ENCODE data around the gene PLEKHA7.

The PLEKHA7 gene

GRCh38 chr11:16992846-16993245 lies 21.4 kb downstream of the PLEKHA7 start:
- TF ChIP-seq ZC3H10 (CRISPR knock-in tag; IDR thresholded peaks at IDR 0.05) (no peak), OSR1 (CRISPR knock-in tag; IDR thresholded peaks at IDR 0.05) (no peak), CSRNP3 (CRISPR knock-in tag; IDR thresholded peaks at IDR 0.05) (no peak), ZNF70 (CRISPR knock-in tag; IDR thresholded peaks at IDR 0.05) (no peak), TOX (CRISPR knock-in tag; IDR thresholded peaks at IDR 0.05; ENCODE audit: borderline replicate concordance) (no peak), SNAI2 (CRISPR knock-in tag; IDR thresholded peaks at IDR 0.05) (no peak), ZNF8 (CRISPR knock-in tag; IDR thresholded peaks at IDR 0.05) (no peak), ARNTL (CRISPR knock-in tag; IDR thresholded peaks at IDR 0.05; ENCODE audit: borderline replicate concordance, low read depth) (no peak), PATZ1 (CRISPR knock-in tag; IDR thresholded peaks at IDR 0.05; ENCODE audit: borderline replicate concordance) (no peak), RARB (CRISPR knock-in tag; IDR thresholded peaks at IDR 0.05) (no peak), CSDC2 (CRISPR knock-in tag; IDR thresholded peaks at IDR 0.05) (no peak), GLIS3 (CRISPR knock-in tag; IDR thresholded peaks at IDR 0.05) (no peak), ISL1 (CRISPR knock-in tag; IDR thresholded peaks at IDR 0.05) (no peak), ZFP3 (CRISPR knock-in tag; IDR thresholded peaks at IDR 0.05) (no peak), ZNF565 (CRISPR knock-in tag; conservative IDR thresholded peaks at IDR 0.05; ENCODE audit: low read depth) (no peak), PPARA (CRISPR knock-in tag; IDR thresholded peaks at IDR 0.05; ENCODE audit: borderline replicate concordance) (no peak), TCF4 (CRISPR knock-in tag; IDR thresholded peaks at IDR 0.05; ENCODE audit: borderline replicate concordance) (no peak), BACH2 (CRISPR knock-in tag; IDR thresholded peaks at IDR 0.05; ENCODE audit: borderline replicate concordance) (no peak), CREB5 (CRISPR knock-in tag; IDR thresholded peaks at IDR 0.05; ENCODE audit: low read depth) (no peak)
- no peak for ATAC-seq

- ATAC-seq = no peak
- TF ChIP-seq CSDC2 (CRISPR knock-in tag; IDR thresholded peaks at IDR 0.05) = no peak
- TF ChIP-seq, protein P1, sequence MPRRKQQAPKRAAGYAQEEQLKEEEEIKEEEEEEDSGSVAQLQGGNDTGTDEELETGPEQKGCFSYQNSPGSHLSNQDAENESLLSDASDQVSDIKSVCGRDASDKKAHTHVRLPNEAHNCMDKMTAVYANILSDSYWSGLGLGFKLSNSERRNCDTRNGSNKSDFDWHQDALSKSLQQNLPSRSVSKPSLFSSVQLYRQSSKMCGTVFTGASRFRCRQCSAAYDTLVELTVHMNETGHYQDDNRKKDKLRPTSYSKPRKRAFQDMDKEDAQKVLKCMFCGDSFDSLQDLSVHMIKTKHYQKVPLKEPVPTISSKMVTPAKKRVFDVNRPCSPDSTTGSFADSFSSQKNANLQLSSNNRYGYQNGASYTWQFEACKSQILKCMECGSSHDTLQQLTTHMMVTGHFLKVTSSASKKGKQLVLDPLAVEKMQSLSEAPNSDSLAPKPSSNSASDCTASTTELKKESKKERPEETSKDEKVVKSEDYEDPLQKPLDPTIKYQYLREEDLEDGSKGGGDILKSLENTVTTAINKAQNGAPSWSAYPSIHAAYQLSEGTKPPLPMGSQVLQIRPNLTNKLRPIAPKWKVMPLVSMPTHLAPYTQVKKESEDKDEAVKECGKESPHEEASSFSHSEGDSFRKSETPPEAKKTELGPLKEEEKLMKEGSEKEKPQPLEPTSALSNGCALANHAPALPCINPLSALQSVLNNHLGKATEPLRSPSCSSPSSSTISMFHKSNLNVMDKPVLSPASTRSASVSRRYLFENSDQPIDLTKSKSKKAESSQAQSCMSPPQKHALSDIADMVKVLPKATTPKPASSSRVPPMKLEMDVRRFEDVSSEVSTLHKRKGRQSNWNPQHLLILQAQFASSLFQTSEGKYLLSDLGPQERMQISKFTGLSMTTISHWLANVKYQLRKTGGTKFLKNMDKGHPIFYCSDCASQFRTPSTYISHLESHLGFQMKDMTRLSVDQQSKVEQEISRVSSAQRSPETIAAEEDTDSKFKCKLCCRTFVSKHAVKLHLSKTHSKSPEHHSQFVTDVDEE (CRISPR knock-in tag; IDR thresholded peaks at IDR 0.05) = no peak
- no peak for TF ChIP-seq BACH2 (CRISPR knock-in tag; IDR thresholded peaks at IDR 0.05; ENCODE audit: borderline replicate concordance)
- TF ChIP-seq SNAI2 (CRISPR knock-in tag; IDR thresholded peaks at IDR 0.05) = no peak
- TF ChIP-seq, protein P2, sequence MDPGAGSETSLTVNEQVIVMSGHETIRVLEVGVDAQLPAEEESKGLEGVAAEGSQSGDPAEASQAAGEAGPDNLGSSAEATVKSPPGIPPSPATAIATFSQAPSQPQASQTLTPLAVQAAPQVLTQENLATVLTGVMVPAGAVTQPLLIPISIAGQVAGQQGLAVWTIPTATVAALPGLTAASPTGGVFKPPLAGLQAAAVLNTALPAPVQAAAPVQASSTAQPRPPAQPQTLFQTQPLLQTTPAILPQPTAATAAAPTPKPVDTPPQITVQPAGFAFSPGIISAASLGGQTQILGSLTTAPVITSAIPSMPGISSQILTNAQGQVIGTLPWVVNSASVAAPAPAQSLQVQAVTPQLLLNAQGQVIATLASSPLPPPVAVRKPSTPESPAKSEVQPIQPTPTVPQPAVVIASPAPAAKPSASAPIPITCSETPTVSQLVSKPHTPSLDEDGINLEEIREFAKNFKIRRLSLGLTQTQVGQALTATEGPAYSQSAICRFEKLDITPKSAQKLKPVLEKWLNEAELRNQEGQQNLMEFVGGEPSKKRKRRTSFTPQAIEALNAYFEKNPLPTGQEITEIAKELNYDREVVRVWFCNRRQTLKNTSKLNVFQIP (CRISPR knock-in tag; IDR thresholded peaks at IDR 0.05; ENCODE audit: borderline replicate concordance, low read depth) = no peak
- TF ChIP-seq ZNF70 (CRISPR knock-in tag; IDR thresholded peaks at IDR 0.05) = no peak
- no peak for TF ChIP-seq ARNTL (CRISPR knock-in tag; IDR thresholded peaks at IDR 0.05; ENCODE audit: borderline replicate concordance, low read depth)
- TF ChIP-seq PATZ1 (CRISPR knock-in tag; IDR thresholded peaks at IDR 0.05; ENCODE audit: borderline replicate concordance) = no peak
These were observed 24.7 kb downstream of the PLEKHA7 start for GRCh38 chr11:16989554-16989953.

All from SK-N-SH treated with all-trans-retinoic acid at 6 μM for 48 hours (cell line).